ENCODE measurements around the gene EPHA6.

Gene EPHA6

DNA sequence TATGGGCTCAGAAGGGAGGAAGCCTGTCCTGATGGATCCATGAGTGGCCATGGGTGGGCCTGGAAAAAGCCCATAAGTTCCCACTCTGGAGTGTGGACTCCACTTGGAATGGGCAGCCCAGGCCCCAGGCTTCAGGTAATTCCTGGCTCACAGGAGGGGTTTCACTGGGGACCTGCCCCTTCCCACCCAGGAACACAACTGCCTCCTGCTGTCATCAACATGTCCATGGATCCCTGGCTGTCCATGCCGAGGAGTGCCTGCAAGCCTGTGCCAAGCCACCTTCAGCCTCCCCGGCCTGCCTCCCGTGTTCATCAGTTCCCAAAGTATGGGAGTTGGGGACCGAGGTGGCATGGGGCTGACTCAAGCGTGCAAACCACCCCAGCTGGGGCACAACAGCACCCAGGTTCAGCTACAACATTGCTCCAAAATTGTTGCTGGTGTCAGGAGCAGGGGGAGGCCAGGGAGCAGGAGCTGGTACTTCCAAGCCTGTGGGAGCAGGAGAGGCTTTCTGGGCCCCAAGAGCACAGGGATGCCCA, 479.3 kb downstream of the EPHA6 start:
- DNase-seq: no peak

DNA sequence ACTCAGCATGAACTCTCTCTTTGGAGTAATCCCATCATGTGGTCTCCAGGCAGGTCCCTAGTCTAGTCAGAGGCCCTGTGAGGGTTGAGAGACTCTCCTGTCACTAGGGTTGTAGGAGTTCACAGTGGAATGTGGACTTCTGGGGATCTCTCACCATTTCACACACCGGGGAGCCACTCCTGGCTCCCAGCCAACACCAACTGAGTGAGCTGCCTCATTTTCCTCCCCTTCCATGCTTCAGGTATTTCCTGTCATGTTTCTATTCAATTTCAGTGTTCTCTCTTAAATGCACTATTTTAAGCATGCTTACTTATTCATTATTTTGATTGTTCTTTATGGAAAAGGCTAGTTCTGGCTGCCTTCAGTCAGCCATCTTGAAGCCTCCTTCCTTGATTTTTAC, 482.6 kb downstream of the EPHA6 start:
- DNase-seq: no peak

DNA sequence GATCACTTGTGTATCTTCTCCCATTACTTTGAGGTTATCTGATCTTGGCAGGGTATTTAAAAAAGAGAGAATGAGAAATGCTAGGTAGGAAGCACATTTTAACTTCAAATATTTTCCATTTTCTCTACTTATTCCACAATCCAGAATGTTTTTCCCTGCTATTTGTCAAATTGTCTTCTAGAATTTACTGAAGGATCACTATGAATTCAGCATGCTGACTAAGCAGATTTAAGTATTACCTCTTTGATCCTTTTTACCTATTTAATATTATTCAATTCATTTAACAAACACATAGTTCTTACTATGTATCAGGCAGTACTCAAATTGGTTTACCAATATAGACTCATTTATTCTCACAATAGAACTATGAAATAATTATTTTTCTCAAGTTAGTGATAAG, 486.7 kb downstream of the EPHA6 start:
- no peak for DNase-seq

DNA sequence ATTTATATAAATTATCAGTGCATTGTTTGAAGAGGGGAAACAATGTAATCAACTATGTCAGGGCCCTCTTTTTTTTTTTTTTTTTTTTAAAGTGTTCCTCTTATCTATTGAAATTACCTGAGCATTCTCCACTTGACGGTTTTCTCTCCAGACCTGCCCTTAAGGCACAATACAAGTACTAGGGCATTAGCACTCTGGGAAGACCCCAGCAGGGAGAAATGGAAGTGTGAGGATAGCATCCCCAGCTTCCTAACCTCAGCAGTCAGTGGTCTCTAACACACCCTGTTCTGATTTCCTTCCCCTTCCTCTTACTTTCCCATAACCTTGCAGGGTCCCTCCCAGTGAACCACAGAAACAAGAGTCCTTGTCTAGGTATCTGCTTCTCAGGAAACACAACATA, 491.8 kb downstream of the EPHA6 start:
- no peak for DNase-seq

- DNase-seq: no peak
Measured at GRCh38 chr3:97338375-97338774, 524.0 kb downstream of the EPHA6 start.

DNA sequence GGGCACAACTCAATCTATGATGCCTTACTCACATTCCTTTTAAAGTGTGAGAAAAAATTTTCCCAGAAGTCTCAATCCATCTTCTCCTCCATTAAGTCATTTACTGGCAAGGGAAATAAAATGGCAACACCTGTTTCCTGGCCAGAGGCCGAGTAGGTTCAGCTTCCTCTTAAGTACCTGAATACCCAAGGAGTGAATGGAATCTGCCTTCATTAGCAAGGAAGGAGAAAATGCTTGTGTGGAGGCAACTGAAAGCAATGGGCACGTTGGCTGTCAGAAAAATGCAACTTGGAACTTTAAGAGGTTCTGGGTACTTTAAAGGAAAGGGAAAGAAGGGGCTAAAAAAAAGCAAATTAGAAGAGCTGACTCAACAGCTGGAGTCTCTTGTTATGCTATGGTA, 526.5 kb downstream of the EPHA6 start:
- peak; percentile 48 for DNase-seq

GRCh38 chr3:97347780-97348179, 533.4 kb downstream of the EPHA6 start:
- no peak for DNase-seq

DNA sequence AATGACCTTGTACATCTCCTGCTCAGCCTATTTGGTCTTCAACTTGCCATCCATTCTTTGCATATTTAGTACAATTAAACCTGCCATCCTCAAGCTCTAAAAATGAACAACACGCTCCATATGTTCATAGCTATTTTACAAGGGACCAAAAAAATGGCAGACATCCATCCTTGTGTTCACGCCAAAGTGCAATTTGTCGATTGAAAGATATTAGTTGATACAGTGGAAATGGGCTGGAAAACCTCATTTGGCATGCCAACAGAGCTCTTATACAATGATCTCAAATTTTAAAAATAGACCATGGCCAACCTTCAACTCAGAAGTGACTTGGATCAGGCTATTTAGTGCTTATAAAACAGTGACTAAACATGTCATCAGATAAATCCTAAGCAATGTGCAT, 536.6 kb downstream of the EPHA6 start:
- no peak for DNase-seq

- DNase-seq: no peak
Measured at GRCh38 chr3:97353176-97353575, 538.8 kb downstream of the EPHA6 start.

DNA sequence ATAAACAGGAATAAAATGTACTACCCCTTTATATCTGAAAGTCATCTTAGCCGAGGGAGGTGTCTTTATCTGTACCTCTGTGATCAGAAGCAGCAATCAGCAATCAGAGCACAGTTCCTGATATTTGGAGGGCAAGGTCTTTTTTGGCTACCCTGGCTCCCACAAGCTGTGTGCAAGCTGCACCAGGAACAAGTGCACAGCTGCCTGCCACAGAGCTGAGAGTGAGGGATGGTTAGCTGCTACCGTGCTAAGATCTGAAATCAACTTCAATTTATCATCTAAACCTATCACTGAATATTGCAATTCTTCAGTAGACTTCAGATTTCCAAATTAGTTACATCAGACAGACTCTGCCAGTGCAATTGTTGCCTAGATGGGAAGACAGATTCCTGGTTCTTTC, 545.6 kb downstream of the EPHA6 start:
- no peak for DNase-seq

GRCh38 chr3:97360804-97361203, 546.4 kb downstream of the EPHA6 start:
- no peak for DNase-seq

DNA sequence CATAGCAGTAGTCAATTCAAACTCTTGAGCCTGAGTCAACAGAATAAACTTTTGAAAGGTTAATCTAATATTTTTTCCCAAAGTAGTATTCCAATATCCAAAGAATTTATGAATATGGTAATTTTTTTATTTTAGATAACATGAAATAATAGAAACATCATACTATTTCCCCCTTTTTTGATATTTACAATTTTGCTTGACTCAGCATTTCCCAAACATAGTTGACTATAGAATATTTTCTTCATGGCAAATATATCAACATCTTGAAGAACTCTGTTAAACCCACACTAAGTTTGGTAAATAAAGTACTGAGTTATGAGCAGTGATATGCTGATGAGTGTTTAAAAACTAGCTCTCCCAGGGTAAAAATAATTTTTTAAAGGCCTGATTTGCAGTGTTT, 570.2 kb downstream of the EPHA6 start:
- no peak for DNase-seq

DNA sequence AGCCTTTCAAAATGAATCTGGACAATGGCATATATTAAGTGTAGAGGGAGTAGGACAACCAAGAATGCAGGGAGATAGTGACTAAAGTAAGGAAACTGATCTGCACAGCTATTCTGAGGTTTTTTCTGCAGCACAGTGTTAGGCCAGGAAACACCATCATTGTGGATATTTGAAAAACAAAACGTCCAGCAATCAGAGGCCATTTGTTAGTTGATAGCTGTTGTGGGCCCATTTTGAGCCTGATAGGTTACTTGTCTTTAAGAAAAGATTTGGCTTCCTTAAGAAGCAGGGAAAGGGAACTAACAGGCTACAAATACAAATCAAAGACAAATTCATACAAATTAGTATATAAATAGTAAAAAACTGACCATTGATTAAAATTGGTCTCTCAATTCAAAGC, 574.4 kb downstream of the EPHA6 start:
- DNase-seq: no peak

- DNase-seq: no peak
Measured at GRCh38 chr3:97389936-97390335, 575.5 kb downstream of the EPHA6 start.

GRCh38 chr3:97391167-97391566, 576.8 kb downstream of the EPHA6 start:
- no peak for DNase-seq

- no peak for DNase-seq
Measured at GRCh38 chr3:97409612-97410011, 595.2 kb downstream of the EPHA6 start.

- DNase-seq: no peak
Measured at GRCh38 chr3:97421565-97421964, 607.2 kb downstream of the EPHA6 start.

DNA sequence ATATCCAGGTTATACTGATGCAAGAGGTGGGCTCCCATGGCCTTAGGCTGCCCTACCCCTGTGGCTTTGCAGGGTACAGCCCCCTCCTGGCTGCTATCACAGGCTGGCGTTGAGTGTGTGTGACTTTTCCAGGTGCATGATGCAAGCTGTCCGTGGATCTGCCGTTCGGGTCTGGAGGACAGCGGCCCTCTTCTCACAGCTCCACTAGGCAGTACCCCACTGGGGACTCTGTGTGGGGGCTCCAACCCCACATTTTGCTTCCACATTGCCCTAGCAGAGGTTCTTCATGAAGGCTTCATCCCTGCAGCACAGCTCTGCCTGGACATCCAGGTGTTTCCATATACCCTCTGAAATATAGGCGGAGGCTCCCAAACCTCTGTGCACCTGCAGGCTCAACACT, 610.6 kb downstream of the EPHA6 start:
- DNase-seq: no peak

- DNase-seq: peak; percentile 7
Measured at GRCh38 chr3:97430601-97431000, 616.2 kb downstream of the EPHA6 start.

GRCh38 chr3:97432914-97433313, 618.5 kb downstream of the EPHA6 start:
- DNase-seq: no peak

- DNase-seq: no peak
Measured at GRCh38 chr3:97438131-97438530, 623.7 kb downstream of the EPHA6 start.

- no peak for DNase-seq
Measured at GRCh38 chr3:97439373-97439772, 625.0 kb downstream of the EPHA6 start.

GRCh38 chr3:97464035-97464434, 649.6 kb downstream of the EPHA6 start:
- DNase-seq: no peak

- DNase-seq: no peak
Measured at GRCh38 chr3:97470481-97470880, 656.1 kb downstream of the EPHA6 start.

DNA sequence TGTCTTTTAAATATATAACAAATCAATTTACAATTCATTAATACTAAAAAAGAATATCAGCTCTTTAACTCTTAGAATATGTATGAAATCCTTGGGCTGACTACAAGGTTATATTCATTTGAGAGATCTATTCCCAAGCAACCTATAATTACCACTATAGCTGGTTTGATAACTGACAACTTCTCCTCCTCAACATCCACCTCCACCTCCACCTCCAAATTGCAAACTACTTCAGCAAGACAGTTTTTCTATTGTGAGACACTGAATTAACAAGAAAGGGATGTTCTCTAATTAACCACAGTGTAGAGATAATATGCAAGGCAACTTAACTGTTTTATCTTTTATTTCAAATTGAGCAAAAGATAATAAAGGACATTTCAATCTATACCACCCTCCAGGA, 665.3 kb downstream of the EPHA6 start:
- DNase-seq: no peak
